H1 (cell line): Measurements from ENCODE around the gene ARID5B. TPM values are rescaled to one million over a fixed set of nuclear protein-coding genes. Genes with fewer than 3 reads are reported as not detected.

Source experiments
- CTCF ChIA-PET: fragments of 300-600 bp; sonication (Branson Sonifier 250); formaldehyde crosslinking; loops from one replicate; lab custom pipeline; 2021; ENCODE audit not compliant: partially characterized antibody; lab: Charles Lee
- POLR2A ChIA-PET: fragments of 300-600 bp; sonication (Branson Sonifier 250); formaldehyde crosslinking; loops from one replicate; lab custom pipeline; 2021; ENCODE audit warnings: inconsistent platforms; ENCODE audit not compliant: partially characterized antibody; lab: Charles Lee
- DNase-seq, 2 experiments: peaks; one replicate each; pipeline versions ENCODE4 v3.0.0 to v3.0.0-alpha.2; 2010 to 2022; ENCODE audit warnings: low spot score in 2 of 2, low read depth in 1 of 2, mixed read lengths in 1 of 2
- FAIRE-seq: peaks from 2 replicates; lab custom pipeline; 2011; peaks lifted over from hg19 to GRCh38; lab: Jason Lieb, UNC
- H2AFZ ChIP-seq: 2 replicates; pipeline ENCODE4 v1.8.1; 2012; ENCODE audit warnings: low read length, inconsistent platforms
- H2AK5ac ChIP-seq: 2 replicates; pipeline ENCODE4 v1.6.1; 2013; ENCODE audit warnings: low read depth, low read length
- H2BK120ac ChIP-seq: replicated peaks from 2 replicates; pipeline ENCODE3; 2013; ENCODE audit warnings: low read depth, low read length, inconsistent platforms
- H2BK12ac ChIP-seq: 2 replicates; pipeline ENCODE4 v1.6.1; 2013; ENCODE audit warnings: low read depth, low read length
- H2BK15ac ChIP-seq: 2 replicates; pipeline ENCODE4 v1.6.1; 2013; ENCODE audit warnings: low read length
- H2BK20ac ChIP-seq: 2 replicates; pipeline ENCODE4 v1.6.1; 2013; ENCODE audit warnings: low read length
- H2BK5ac ChIP-seq: 2 replicates; pipeline ENCODE4 v1.6.1; 2013; ENCODE audit warnings: low read depth, low read length
- H3K14ac ChIP-seq: 2 replicates; pipeline ENCODE4 v1.6.1; 2013; ENCODE audit warnings: inconsistent platforms; ENCODE audit not compliant: insufficient read length
- H3K18ac ChIP-seq: 2 replicates; pipeline ENCODE4 v1.6.1; 2013; ENCODE audit warnings: low read length; ENCODE audit errors: extremely low read depth
- H3K23ac ChIP-seq: 2 replicates; pipeline ENCODE4 v1.6.1; 2013; ENCODE audit warnings: inconsistent platforms; ENCODE audit not compliant: insufficient read length
- H3K23me2 ChIP-seq: 2 replicates; pipeline ENCODE4 v1.6.1; 2013; ENCODE audit warnings: low read depth, low read length
- H3K27ac ChIP-seq: 2 replicates; pipeline ENCODE4 v1.6.1; 2011; ENCODE audit warnings: low read depth, low read length, inconsistent platforms
- H3K27me3 ChIP-seq, 4 experiments: replicated peaks in 1 of 4; 1 replicate in 1 of 4; 2 replicates in 3 of 4; pipeline versions ENCODE4 v1.6.1 to v1.8.1; 2011 to 2013; ENCODE audit warnings: low read length in 3 of 4, mild to moderate bottlenecking in 3 of 4, inconsistent platforms in 2 of 4, mixed read lengths in 2 of 4, moderate library complexity in 1 of 4; ENCODE audit not compliant: control insufficient read depth in 3 of 4, insufficient read depth in 3 of 4; ENCODE audit errors: extremely low read depth in 1 of 4
- H3K36me3 ChIP-seq, 4 experiments: 2 replicates each; pipeline versions ENCODE4 v1.6.1 to v1.8.1; 2011 to 2013; ENCODE audit warnings: mild to moderate bottlenecking in 4 of 4, low read length in 3 of 4, moderate library complexity in 2 of 4, control low read depth in 1 of 4, inconsistent platforms in 1 of 4; ENCODE audit not compliant: insufficient read depth in 4 of 4, control insufficient read depth in 2 of 4
- H3K4ac ChIP-seq: replicated peaks from 2 replicates; pipeline ENCODE3; 2013; ENCODE audit warnings: low read length, low read depth, mixed read lengths, inconsistent platforms; ENCODE audit not compliant: insufficient read length
- H3K4me1 ChIP-seq, 4 experiments: replicated peaks in 1 of 4; 1 replicate in 1 of 4; 2 replicates in 3 of 4; pipeline versions ENCODE4 v1.6.1 to v1.8.1; 2011 to 2013; ENCODE audit warnings: low read length in 3 of 4, inconsistent platforms in 2 of 4, mixed read lengths in 1 of 4; ENCODE audit not compliant: insufficient read depth in 4 of 4, control insufficient read depth in 3 of 4
- H3K4me2 ChIP-seq, 2 experiments: 2 replicates each; pipeline versions ENCODE4 v1.6.1 to v1.8.1; 2011 to 2013; ENCODE audit warnings: low read depth in 2 of 2, low read length in 2 of 2, control low read depth in 1 of 2, inconsistent platforms in 1 of 2, mild to moderate bottlenecking in 1 of 2; ENCODE audit not compliant: insufficient read depth in 1 of 2
- H3K4me3 ChIP-seq, 4 experiments: fragments of 200-600, 300-600 bp in 1 of 4; sonication (generic), shearing (Covaris generic), sonication (Bioruptor Twin) in 1 of 4; 2 replicates each; pipeline versions ENCODE4 v1.5.1 to v1.8.1; 2011 to 2016; ENCODE audit warnings: low read length in 4 of 4, low read depth in 3 of 4, control low read depth in 2 of 4, inconsistent platforms in 2 of 4, mild to moderate bottlenecking in 2 of 4, mixed read lengths in 1 of 4, moderate library complexity in 1 of 4; ENCODE audit not compliant: insufficient read depth in 2 of 4; ENCODE audit errors: extremely low read depth in 1 of 4
- H3K56ac ChIP-seq: replicated peaks from 2 replicates; pipeline ENCODE3; 2013; ENCODE audit warnings: low read depth, mild to moderate bottlenecking, mixed read lengths, low read length, inconsistent platforms; ENCODE audit not compliant: insufficient read length
- H3K79me1 ChIP-seq: 2 replicates; pipeline ENCODE4 v1.6.1; 2013; ENCODE audit warnings: low read depth, low read length, control low read depth
- H3K79me2 ChIP-seq, 2 experiments: 2 replicates each; pipeline versions ENCODE4 v1.6.1 to v1.8.1; 2012 to 2013; ENCODE audit warnings: low read length in 2 of 2, mild to moderate bottlenecking in 2 of 2, inconsistent platforms in 1 of 2; ENCODE audit not compliant: insufficient read depth in 2 of 2, control insufficient read depth in 1 of 2
- H3K9ac ChIP-seq, 4 experiments: replicated peaks in 1 of 4; 1 replicate in 1 of 4; 2 replicates in 3 of 4; pipeline versions ENCODE4 v1.6.1 to v1.8.1; 2011 to 2013; ENCODE audit warnings: low read depth in 3 of 4, low read length in 3 of 4, control low read depth in 2 of 4, mild to moderate bottlenecking in 2 of 4, moderate library complexity in 2 of 4, inconsistent platforms in 1 of 4; ENCODE audit errors: extremely low read depth in 1 of 4
- H3K9me3 ChIP-seq, 2 experiments: 2 replicates each; pipeline versions ENCODE4 v1.6.1 to v1.8.1; 2012 to 2013; ENCODE audit warnings: mild to moderate bottlenecking in 2 of 2, moderate library complexity in 2 of 2, control low read depth in 1 of 2, inconsistent platforms in 1 of 2, low read depth in 1 of 2, low read length in 1 of 2, mixed read lengths in 1 of 2; ENCODE audit not compliant: insufficient read depth in 2 of 2
- H4K20me1 ChIP-seq, 2 experiments: replicated peaks in 1 of 2; 2 replicates each; pipeline versions ENCODE3 to v1.8.1; 2011 to 2013; ENCODE audit warnings: inconsistent platforms in 2 of 2, low read length in 2 of 2, mild to moderate bottlenecking in 1 of 2; ENCODE audit not compliant: insufficient read depth in 2 of 2, control insufficient read depth in 1 of 2
- H4K5ac ChIP-seq: 2 replicates; pipeline ENCODE4 v1.6.1; 2013; ENCODE audit warnings: low read length, low read depth, mixed read lengths, inconsistent platforms; ENCODE audit not compliant: insufficient read length
- H4K8ac ChIP-seq: 2 replicates; pipeline ENCODE4 v1.8.0; 2013; ENCODE audit warnings: mild to moderate bottlenecking, moderate library complexity, low read length, inconsistent platforms; ENCODE audit not compliant: insufficient read depth; ENCODE audit errors: extremely low read depth
- H4K91ac ChIP-seq: replicated peaks from 2 replicates; pipeline ENCODE3; 2013; ENCODE audit warnings: low read length, mixed read lengths, inconsistent platforms; ENCODE audit not compliant: insufficient read length
- BRCA1 ChIP-seq: IDR thresholded peaks from 2 replicates; pipeline ENCODE4 v1.6.1; 2012; ENCODE audit warnings: low read depth, low read length, improper control_type of control experiment
- CEBPB ChIP-seq: IDR thresholded peaks from 2 replicates; pipeline ENCODE4 v1.6.1; 2012; ENCODE audit warnings: low read depth, low read length
- HDAC2 ChIP-seq, 2 experiments: fragments of 300-600 bp in 1 of 2; sonication (generic) in 1 of 2; IDR thresholded peaks; 2 replicates each; pipeline ENCODE4 v1.6.1; 2011 to 2012; ENCODE audit warnings: low read depth in 2 of 2, low read length in 2 of 2, mild to moderate bottlenecking in 2 of 2, moderate library complexity in 2 of 2, borderline replicate concordance in 1 of 2, inconsistent platforms in 1 of 2
- JUN ChIP-seq: IDR thresholded peaks from 2 replicates; pipeline ENCODE4 v1.6.1; 2011; ENCODE audit warnings: low read depth, mild to moderate bottlenecking, improper control_type of control experiment, low read length
- PHF8 ChIP-seq: fragments of 200-600 bp; sonication (generic); conservative IDR thresholded peaks from 2 replicates; pipeline ENCODE4 v1.7.1; 2012; ENCODE audit warnings: low read depth, mild to moderate bottlenecking, inconsistent platforms, low read length, moderate library complexity
- POLR2AphosphoS5 ChIP-seq: IDR thresholded peaks from 2 replicates; pipeline ENCODE4 v1.6.1; 2011; ENCODE audit warnings: low read depth, low read length
- RAD21 ChIP-seq, 2 experiments: IDR thresholded peaks in 1 of 2; conservative IDR thresholded peaks in 1 of 2; 2 replicates each; pipeline ENCODE4 v1.6.1; 2011; ENCODE audit warnings: low read depth in 2 of 2, low read length in 2 of 2, improper control_type of control experiment in 1 of 2, inconsistent platforms in 1 of 2, mild to moderate bottlenecking in 1 of 2, moderate library complexity in 1 of 2
- RBBP5 ChIP-seq: IDR thresholded peaks from 2 replicates; pipeline ENCODE4 v1.7.1; 2012; ENCODE audit warnings: low read depth, mild to moderate bottlenecking, inconsistent platforms, low read length, moderate library complexity, borderline replicate concordance
- SAP30 ChIP-seq: fragments of 300-600 bp; sonication (generic); IDR thresholded peaks from 2 replicates; pipeline ENCODE4 v1.7.1; 2012; ENCODE audit warnings: low read length, moderate library complexity, mild to moderate bottlenecking, inconsistent platforms; ENCODE audit not compliant: insufficient read depth, insufficient replicate concordance
- SIX5 ChIP-seq: IDR thresholded peaks from 2 replicates; pipeline ENCODE4 v1.6.1; 2011; ENCODE audit warnings: mild to moderate bottlenecking, low read depth, low read length
- SRF ChIP-seq: IDR thresholded peaks from 2 replicates; pipeline ENCODE4 v1.6.1; 2011; ENCODE audit warnings: mild to moderate bottlenecking, low read depth, low read length, moderate library complexity
- SUZ12 ChIP-seq: fragments of 200-600 bp; sonication (generic); IDR thresholded peaks from 2 replicates; pipeline ENCODE4 v1.6.1; 2012; ENCODE audit warnings: mild to moderate bottlenecking, inconsistent platforms, low read length, moderate library complexity, mixed read lengths
- WGBS, 2 experiments: shearing (Covaris generic) in 1 of 2; methylation state at CpG; one replicate each; pipeline versions ENCODE4 v1.1.6 to v1.1.7; 2013 to 2015; ENCODE audit warnings: low lambda C conversion rate in 2 of 2, mixed read lengths in 2 of 2, inconsistent platforms in 1 of 2, low coverage in 1 of 2, missing lambda C conversion rate in 1 of 2; ENCODE audit not compliant: insufficient replicate concordance in 2 of 2, insufficient coverage in 1 of 2, insufficient read length in 1 of 2; ENCODE audit errors: extremely low coverage in 1 of 2, missing lambda C conversion rate in 1 of 2; 5-methylcytosine and 5-hydroxymethylcytosine counted together
- polyA plus RNA-seq, 7 experiments: library from polyadenylated mRNA; depleted of rRNA in 3 of 7; stranded (reverse) in 5 of 7; unstranded in 2 of 7; fragments of >200 nt in 5 of 7; fragments of 200-250 nt in 2 of 7; gene quantifications; 1 replicate in 5 of 7; 2 replicates in 1 of 7; 4 replicates in 1 of 7; pipeline versions ENCODE4 v1.2.1 to v1.2.3, GENCODE V29; 2011 to 2013; ENCODE audit warnings: missing spikeins in 2 of 7, mixed read lengths in 2 of 7
- total RNA-seq: library from RNA; stranded (reverse); fragmentation: NEBNext Ultra II Directional; extraction: Animal tissue kit (Norgen Biotek cat#: 25700); gene quantifications from 2 replicates; pipeline ENCODE4 v1.2.1, GENCODE V29; 2021

ARID5B gene
- total and polyA plus RNA-seq, 2 of the 8 experiments (the other 6 are each of a cell fraction or from before 2014, with no cell fraction given) = 0.21 to 1.1 TPM

DNA sequence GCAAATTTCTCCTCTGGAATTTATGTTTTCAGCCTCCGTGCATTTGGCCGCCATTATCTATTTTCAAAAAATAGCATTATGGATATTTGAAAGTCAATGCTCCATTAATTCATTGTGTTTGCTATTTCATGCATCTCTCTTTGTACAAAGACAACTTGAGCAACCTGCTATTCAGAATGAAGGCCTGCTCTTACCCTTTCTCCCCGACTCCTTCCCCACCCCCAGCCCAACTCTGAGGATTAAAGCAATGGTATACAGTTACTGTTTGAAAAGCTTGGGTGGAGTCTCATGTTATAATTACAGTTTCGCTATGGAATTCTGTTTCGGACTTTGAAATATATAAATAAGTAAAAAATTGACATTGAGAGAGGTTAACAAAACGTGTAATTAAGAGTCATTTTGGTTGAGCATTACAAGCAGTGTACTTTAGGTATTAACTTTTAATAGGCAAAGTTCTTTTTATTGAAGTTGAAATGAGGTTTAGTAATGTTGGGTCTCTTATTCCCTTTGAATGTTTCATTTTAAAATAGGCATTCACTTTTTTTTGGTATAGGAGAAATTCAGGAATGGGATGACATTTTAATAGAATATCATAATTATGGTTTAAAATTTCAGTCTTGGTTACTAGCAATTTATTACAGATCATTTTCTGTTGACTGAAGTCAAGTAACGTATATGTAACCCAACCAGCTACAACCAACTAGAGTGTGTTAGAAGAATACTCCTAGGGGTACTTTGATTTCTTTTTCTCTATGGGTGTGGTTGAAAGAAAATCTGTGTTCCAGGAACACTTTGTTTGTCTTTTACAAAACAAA, 93.1 kb downstream of the ARID5B start:
- H3K4me2 ChIP-seq = no peak overlapping the region
- H3K9me3 ChIP-seq = no peaks in the 10 kb centered on the region
- no peaks in the 10 kb centered on the region for H3K27me3 ChIP-seq
- H4K91ac ChIP-seq = no peak overlapping the region
- no peak overlapping the region for H3K4ac ChIP-seq
- CTCF ChIA-PET = interaction anchor here (1.2 to 1.5 kb wide), 2 partner anchors 9 to 98 kb away, joined by 3 to 5 read pairs; no protein-coding TSS in a partner anchor
- H3K79me1 ChIP-seq = no peaks in the 10 kb centered on the region
- no peak overlapping the region for H3K9ac ChIP-seq
- H2AFZ ChIP-seq = no peak overlapping the region
- H3K4me1 ChIP-seq = peaks cover 0 to 12% (median 2%) of the 10 kb centered on the region in 4 experiments; a peak in 3 of 7 replicates
- no peak overlapping the region for H4K8ac ChIP-seq
- DNase-seq (no peak), FAIRE-seq (no peak)
- POLR2A ChIA-PET = no interaction called here
- no peak overlapping the region for H2BK12ac ChIP-seq
- H4K20me1 ChIP-seq = no peaks in the 10 kb centered on the region
- no peak overlapping the region for H2BK20ac ChIP-seq
- no peak overlapping the region for H3K14ac ChIP-seq
- no peaks in the 10 kb centered on the region for H3K36me3 ChIP-seq
- no peak overlapping the region for H3K23ac ChIP-seq
- H2AK5ac ChIP-seq = no peak overlapping the region
- 70% methylated on average over 7 of the region's 7 CpGs; no CpG with 5 or more reads in 1 of the 2 experiments for WGBS, 2 experiments
- H3K27ac ChIP-seq = no peak overlapping the region
- no peaks in the 10 kb centered on the region for H3K79me2 ChIP-seq
- no peak overlapping the region for H2BK15ac ChIP-seq
- H3K56ac ChIP-seq = no peak overlapping the region
- H3K23me2 ChIP-seq = no peaks in the 10 kb centered on the region
- H3K4me3 ChIP-seq = no peak overlapping the region
- H4K5ac ChIP-seq = no peak overlapping the region
- H2BK120ac ChIP-seq = no peak overlapping the region
- no peak overlapping the region for H3K18ac ChIP-seq
- H2BK5ac ChIP-seq = no peak overlapping the region
- TF ChIP-seq RAD21 (IDR thresholded peaks at IDR 0.05 in 1 of 2, conservative IDR thresholded peaks at IDR 0.05 in 1 of 2; ENCODE audit: low read depth in 2 of 2, low read length in 2 of 2) (no peak), RBBP5 (no peak), SIX5 (no peak), SUZ12 (no peak), SAP30 (no peak), SRF (no peak), HDAC2 (IDR thresholded peaks at IDR 0.05; ENCODE audit: borderline replicate concordance in 1 of 2, low read depth in 2 of 2, low read length in 2 of 2) (no peak), PHF8 (no peak), BRCA1 (no peak), JUN (no peak), CEBPB (no peak), POLR2AphosphoS5 (no peak)
